Tibial nerve (tissue), 4 donors: ENCODE measurements around the gene AMZ2.

Source experiments
- EP300 ChIP-seq, 2 donors: sonication (generic); formaldehyde crosslinking; IDR thresholded peaks; one replicate each; pipeline ENCODE4 v1.6.1; 2017; ENCODE audit warnings: antibody characterized with exemption in 2 of 2, mild to moderate bottlenecking in 1 of 2
- POLR2A ChIP-seq, 2 donors: fragments of 450-650 bp; IDR thresholded peaks; one replicate each; pipeline ENCODE4 v1.6.1; 2017; ENCODE audit warnings: antibody characterized with exemption in 2 of 2, mild to moderate bottlenecking in 2 of 2, moderate library complexity in 2 of 2
- TF ChIP-seq, protein P1 (sequence below), 5 experiments: fragments of 200-600 bp in 3 of 5; fragments of 450-650 bp in 2 of 5; sonication (generic) in 3 of 5; IDR thresholded peaks; one replicate each; pipeline ENCODE4 v1.5.1; 2016 to 2019; ENCODE audit warnings: antibody characterized with exemption in 5 of 5, mild to moderate bottlenecking in 3 of 5, moderate library complexity in 2 of 5

- TF ChIP-seq, protein P1, sequence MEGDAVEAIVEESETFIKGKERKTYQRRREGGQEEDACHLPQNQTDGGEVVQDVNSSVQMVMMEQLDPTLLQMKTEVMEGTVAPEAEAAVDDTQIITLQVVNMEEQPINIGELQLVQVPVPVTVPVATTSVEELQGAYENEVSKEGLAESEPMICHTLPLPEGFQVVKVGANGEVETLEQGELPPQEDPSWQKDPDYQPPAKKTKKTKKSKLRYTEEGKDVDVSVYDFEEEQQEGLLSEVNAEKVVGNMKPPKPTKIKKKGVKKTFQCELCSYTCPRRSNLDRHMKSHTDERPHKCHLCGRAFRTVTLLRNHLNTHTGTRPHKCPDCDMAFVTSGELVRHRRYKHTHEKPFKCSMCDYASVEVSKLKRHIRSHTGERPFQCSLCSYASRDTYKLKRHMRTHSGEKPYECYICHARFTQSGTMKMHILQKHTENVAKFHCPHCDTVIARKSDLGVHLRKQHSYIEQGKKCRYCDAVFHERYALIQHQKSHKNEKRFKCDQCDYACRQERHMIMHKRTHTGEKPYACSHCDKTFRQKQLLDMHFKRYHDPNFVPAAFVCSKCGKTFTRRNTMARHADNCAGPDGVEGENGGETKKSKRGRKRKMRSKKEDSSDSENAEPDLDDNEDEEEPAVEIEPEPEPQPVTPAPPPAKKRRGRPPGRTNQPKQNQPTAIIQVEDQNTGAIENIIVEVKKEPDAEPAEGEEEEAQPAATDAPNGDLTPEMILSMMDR (IDR thresholded peaks at IDR 0.05), result no peak
- TF ChIP-seq POLR2A (IDR thresholded peaks at IDR 0.05) (no peak), EP300 (IDR thresholded peaks at IDR 0.05) (no peak)
Measured at GRCh38 chr17:68295086-68295485, 47.2 kb downstream of the AMZ2 start.
